DMS153 treated with DMSO at 0.1 percent for 48 hours (cell line): ENCODE data around the gene LSMEM2.
"Not testable (repeated sequence)": the region's sequence is repeated elsewhere in the genome, so short reads cannot be mapped to it uniquely, and the experiment has no call there.

ENCODE experiments used
- DNase-seq: peaks from one replicate; lab custom pipeline; 2025; ENCODE audit not compliant: unreplicated experiment; lab: John Stamatoyannopoulos, UW

LSMEM2 gene

GRCh38 chr3:50264383-50264963 lies 14.4 kb upstream of the LSMEM2 start:
- no peak for DNase-seq

- DNase-seq: no peak
These were observed 13.9 kb upstream of the LSMEM2 start for GRCh38 chr3:50264964-50265485.

GRCh38 chr3:50265571-50265970 lies 13.3 kb upstream of the LSMEM2 start:
- no peak for DNase-seq

GRCh38 chr3:50266017-50266416 lies 12.9 kb upstream of the LSMEM2 start:
- DNase-seq: no peak

GRCh38 chr3:50266836-50267235 lies 12.1 kb upstream of the LSMEM2 start:
- DNase-seq: no peak

- no peak for DNase-seq
These were observed 11.5 kb upstream of the LSMEM2 start for GRCh38 chr3:50267280-50267913.

- DNase-seq: no peak
These were observed 10.6 kb upstream of the LSMEM2 start for GRCh38 chr3:50268276-50268675.

GRCh38 chr3:50268703-50269451 lies 10.0 kb upstream of the LSMEM2 start, which contains the start of gene SEMA3B:
SEMA3B (plus strand) TSS chr3:50269147; CDS start chr3:50269241, 94 bp downstream.
- DNase-seq: no peak

GRCh38 chr3:50269460-50269859 lies 9.4 kb upstream of the LSMEM2 start:
- no peak for DNase-seq

GRCh38 chr3:50269977-50270413 lies 8.9 kb upstream of the LSMEM2 start:
- DNase-seq: no peak

- no peak for DNase-seq
These were observed 8.3 kb upstream of the LSMEM2 start for GRCh38 chr3:50270422-50271224.

GRCh38 chr3:50271314-50271936 lies 7.5 kb upstream of the LSMEM2 start:
- no peak for DNase-seq

GRCh38 chr3:50272538-50272910 lies 6.4 kb upstream of the LSMEM2 start:
- not testable (repeated sequence) for DNase-seq

GRCh38 chr3:50272911-50273688 lies 5.8 kb upstream of the LSMEM2 start:
- DNase-seq: peak; percentile 33

GRCh38 chr3:50273689-50274065 lies 5.2 kb upstream of the LSMEM2 start:
- no peak for DNase-seq

GRCh38 chr3:50274371-50275104 lies 4.3 kb upstream of the LSMEM2 start:
- DNase-seq: peak; percentile 0

GRCh38 chr3:50275141-50275995 lies 3.5 kb upstream of the LSMEM2 start:
- no peak for DNase-seq

GRCh38 chr3:50275996-50276761 lies 2.7 kb upstream of the LSMEM2 start:
- DNase-seq: no peak
